Erythroblast (primary cell): ENCODE results near the gene DERL3.

Experiments
- DNase-seq, 2 experiments: peaks; one replicate each; lab custom pipeline; 2025; lab: John Stamatoyannopoulos, UW
- GATA1 ChIP-seq: IDR thresholded peaks from 2 replicates; pipeline ENCODE4 v1.6.1; 2011; ENCODE audit warnings: low read depth, mild to moderate bottlenecking, control low read depth, low read length, moderate library complexity
- POLR2A ChIP-seq: IDR thresholded peaks from 2 replicates; pipeline ENCODE4 v1.6.1; 2011; ENCODE audit warnings: mild to moderate bottlenecking, low read length

The DERL3 gene

DNA sequence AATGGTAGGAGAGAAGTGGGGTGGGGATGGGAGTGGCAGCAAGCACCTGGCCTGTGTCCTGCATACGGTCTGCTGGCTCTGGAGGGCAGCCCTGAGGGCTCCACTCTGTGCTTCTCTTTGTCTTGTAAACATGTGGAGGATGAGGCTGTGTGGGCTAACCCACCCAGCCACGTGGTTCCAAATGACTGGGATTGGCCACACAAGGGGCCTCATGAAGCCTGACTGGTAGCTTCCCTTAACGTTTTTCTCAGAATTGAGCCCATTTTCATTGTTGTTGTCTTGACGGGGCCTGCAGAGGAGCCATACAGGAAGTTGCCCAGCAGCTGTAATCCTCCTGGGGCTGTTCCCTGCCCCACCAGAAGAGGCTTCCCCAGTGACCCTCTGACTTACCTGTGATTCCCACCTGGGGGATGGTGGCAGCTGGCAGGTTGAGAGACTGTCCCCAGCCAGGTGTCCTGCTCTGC, 18.0 kb downstream of the DERL3 start:
- no peak for DNase-seq
- TF ChIP-seq POLR2A = no peak
- no peak for TF ChIP-seq GATA1

DNA sequence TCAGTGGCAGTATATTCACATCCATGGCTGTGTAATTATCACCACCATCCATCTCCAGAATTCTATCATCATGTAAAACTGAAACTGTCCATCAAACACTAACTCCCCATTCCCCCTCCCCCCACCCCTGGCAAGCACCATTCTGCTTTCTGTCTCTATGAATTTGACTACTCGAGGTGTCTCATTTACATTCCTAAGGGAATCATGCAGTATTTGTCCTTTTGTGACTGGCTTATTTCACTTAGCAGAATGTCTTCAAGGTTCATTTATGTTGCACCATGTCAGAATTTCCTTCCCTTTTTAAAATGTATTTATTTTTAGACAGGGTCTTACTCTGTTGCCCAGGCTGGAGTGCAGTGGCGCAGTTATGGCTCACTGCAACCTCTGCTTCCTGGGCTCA, 20.3 kb downstream of the DERL3 start:
- no peak for DNase-seq
- TF ChIP-seq GATA1 (no peak), POLR2A (no peak)

DNA sequence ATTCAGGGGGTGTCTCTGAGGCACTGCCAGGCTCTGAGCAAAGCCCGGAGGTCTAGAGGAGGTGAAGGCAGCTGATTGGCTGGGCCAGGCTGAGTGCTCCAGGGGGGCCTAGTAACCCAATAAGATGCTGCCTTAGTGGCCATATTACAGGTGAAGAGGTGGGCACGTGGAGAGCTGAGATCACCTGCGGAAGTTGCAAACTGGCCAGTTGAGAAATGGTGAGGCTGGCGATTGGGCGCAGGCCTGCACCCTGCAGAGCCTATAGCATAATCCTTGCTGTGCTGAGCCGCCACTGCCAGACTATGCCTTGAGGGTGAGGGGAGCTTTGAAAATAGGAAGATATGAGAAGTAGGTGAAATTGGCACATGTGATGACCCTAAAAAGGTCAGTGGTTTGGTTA, 21.7 kb downstream of the DERL3 start:
- no peak for DNase-seq

DNA sequence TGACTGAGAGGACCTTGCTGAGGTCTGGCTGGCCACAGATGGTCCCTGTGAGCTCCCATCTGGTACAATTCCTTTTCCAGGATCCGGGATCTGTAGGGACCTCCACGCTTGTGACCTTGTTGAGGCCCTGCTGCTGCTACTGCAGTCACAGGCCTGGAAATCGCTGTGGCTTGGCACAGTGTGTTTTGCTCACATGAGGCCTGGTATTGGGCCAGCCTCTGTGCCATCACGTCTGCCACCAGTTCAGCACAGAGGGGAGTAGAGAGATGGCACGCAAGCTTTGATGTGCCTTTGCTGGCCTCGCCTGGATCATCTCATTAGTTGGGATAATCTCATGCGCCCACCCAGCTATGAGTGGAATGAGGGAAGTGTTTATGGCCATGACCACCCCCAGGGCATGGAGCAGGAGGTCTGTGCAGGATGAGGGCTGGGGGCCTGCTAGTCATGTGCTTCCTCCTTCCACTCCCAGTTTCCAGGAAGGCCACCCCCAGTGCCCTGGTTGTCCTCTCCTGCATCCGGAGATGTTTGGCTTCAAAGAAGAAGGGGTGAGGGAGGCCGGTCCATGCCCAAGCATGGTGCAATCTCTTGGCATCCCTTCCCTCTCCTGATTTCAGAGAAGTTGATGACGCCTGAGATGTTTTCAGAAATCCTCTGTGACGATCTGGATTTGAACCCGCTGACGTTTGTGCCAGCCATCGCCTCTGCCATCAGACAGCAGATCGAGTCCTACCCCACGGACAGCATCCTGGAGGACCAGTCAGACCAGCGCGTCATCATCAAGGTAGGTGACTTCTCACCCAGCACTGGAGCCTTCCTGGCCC, 22.4 kb downstream of the DERL3 start:
- no peak for TF ChIP-seq GATA1
- no peak for TF ChIP-seq POLR2A
- DNase-seq = no peak

More for the DNA sequence above, 21.7 kb downstream of the DERL3 start:
- TF ChIP-seq POLR2A (no peak), GATA1 (no peak)

DNA sequence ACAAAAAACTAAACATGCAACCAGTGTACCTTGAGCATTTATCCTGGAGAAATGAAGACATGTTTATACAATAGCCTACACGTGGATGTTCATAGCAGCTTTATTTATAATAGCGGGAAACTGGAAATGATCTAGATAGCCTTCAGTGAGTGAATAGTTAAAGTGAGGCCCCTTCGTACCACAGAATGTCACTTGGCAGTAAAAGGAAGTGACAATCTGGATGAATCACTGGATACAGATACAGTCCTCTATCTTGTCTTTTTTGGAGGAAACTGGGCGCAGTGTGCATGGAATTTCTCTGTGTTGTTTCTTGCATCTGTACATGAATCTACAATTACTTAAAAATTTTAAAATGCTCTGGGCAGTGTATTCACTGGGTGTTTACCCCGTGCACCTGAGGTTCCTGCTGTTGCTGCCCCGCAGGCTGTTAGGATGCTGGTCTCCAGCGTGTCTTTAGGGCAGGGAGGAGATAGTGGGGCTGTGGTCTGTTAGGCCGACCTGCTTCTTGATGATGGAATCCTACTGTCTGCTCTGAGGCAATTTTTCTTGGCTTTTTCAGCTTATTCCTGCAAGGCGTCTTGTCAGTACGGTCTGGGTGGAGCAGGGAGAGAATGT, 23.2 kb downstream of the DERL3 start:
- TF ChIP-seq POLR2A = no peak
- no peak for TF ChIP-seq GATA1

DNA sequence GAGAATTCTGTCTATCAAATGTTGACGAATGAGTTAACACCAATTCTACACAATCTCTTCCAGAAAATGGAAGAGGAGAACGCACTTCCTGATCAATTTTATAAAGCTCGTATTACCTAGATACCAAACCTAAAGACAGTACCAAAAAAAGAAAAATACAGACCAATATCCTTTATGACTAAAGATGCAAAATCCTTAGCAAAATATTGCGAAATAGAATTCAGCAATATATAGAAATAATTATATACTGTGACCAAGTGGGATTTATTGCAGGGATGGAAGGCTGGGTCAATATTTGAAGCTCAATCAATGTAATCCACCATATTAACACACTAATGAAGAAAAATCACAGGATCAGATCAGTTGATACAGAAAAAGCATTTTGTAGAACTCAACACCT, 26.4 kb downstream of the DERL3 start:
- DNase-seq = no peak
- TF ChIP-seq GATA1 = no peak
- no peak for TF ChIP-seq POLR2A

More for the DNA sequence above, 23.2 kb downstream of the DERL3 start:
- no peak for DNase-seq

DNA sequence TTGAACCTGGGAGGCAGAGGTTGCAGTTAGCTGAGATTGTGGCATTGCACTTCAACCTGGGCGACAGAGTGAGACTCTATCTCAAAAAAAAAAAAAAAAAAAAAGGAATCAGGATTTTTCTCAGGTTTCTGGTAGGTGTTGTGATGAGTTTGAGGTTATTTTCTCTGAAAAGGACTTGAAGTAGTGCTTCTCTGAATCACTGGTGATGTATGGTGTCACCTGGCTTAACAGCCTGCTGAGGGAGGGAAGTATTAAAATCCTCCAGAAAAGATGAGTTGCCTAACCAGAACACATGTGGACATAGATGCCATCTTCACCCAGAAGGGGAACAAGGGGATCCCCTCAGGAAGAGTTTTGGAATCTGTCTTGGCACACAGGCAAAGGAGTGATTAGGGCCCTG, 32.0 kb downstream of the DERL3 start:
- TF ChIP-seq GATA1 (no peak), POLR2A (no peak)

DNA sequence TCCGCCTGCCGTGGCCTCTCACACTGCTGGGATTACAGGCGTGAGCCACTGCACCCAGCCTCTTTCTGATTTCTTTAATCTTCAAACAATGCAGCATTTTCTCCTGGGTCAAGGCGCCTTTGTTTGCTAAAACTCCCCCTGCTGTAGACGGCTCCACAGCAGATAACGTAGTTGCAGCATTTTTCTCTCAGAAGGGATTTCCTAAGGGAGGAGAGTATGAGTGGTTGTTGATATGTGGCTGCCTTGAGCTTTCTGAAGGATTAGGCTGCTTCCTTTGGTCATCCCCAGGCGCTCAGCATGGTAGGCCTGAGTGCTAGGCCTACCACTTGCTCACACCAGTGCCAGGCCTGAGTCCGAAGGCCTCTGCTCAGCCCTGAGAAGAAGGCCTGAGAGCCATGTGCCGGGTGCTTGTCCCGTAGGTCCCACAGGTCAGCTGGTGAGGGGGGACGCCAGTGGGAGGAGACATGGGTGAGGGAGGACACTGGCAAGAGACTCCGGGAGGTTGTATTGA, 34.0 kb downstream of the DERL3 start:
- no peak for DNase-seq
- TF ChIP-seq GATA1 (no peak), POLR2A (no peak)

More for the DNA sequence above, 32.0 kb downstream of the DERL3 start:
- no peak for DNase-seq

DNA sequence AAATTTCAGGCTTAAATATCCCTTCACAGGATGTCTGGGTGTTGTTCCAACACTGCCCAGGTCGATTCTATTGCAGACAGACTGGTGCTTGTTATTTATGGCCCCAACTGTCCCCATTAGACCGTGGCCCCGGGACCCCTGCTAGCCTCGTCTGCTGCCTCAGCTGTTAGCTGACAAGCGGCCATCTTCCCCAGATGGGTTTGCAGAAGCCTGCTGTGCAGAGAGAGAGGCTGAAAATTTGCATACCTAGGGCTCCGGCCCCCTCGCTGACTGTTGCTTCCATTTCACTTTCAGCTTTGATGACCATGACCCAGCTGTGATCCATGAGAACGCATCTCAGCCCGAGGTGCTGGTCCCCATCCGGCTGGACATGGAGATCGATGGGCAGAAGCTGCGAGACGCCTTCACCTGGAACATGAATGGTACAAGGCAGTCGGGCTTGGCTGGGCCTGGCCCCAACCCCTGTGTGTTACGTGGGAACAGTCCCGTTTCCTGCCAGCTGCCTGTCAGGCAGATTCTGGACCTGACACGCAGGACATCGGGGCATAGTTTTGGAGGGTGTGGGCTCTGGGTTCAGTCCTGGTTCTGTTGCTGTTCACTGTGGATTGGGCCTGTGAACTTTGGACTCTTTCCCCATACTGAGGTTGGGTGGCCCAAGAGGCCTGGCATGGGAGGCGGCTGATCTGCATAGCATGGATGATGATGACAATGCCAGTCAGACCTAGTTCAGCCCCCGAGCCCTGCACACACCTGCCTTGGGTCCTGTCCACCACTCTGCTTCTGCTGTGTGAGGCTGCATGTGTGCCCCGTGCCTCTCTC, 35.6 kb downstream of the DERL3 start:
- TF ChIP-seq GATA1 (no peak), POLR2A (no peak)
- no peak for DNase-seq

DNA sequence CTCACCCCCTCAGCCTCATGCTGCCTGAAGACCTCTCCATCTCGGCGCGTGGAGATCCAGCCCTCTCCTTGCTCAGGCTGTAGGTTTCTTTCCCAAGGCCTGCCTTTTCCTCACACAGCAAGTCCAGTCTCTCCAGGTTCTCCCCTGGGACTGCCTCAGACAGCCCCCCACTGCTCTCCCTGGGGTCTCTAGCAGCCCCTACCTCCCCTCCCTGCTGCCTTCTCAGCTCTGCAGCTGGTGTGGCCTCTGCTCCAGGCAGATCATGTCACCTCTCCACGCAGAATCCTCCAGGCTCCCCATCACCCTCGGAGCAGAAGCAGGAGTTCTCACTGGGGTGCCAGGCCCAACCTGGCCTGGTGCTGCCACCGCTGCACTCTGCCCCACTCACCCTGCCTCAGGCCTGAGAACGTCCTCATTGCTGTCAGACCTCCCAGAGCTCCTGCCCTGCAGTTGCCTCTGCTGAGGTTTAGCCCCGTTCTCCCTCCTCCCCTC, 36.9 kb downstream of the DERL3 start:
- TF ChIP-seq GATA1 (no peak), POLR2A (no peak)
- no peak for DNase-seq

DNA sequence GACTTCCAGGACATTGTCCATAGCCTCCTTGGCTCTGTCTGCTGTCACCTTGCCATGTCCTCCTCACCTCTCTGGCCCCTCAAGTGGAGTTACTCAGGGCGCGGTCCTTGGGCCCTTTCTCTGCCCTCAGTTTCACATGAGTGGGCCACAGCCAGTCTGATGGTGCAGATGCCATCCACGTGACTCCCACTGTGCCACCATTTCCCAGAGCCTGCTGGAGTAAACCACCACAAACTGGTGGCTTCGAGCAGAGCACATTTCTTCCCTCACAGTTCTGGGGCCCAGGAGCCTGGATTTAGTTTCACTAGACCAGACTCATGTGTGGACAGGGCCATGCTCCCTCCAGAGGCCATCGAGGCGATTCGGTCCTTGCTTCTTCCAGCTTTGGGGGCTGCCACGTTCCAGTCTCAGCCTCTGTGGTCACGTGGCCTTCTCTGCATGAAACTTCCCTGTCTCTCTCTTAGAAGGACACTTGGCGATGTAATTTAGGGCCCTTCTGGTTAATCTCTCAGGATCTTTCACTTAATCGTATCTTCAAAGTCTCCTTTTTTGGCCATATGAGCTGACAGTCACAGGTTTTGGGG, 37.5 kb downstream of the DERL3 start:
- no peak for TF ChIP-seq GATA1
- TF ChIP-seq POLR2A = no peak
- no peak for DNase-seq

DNA sequence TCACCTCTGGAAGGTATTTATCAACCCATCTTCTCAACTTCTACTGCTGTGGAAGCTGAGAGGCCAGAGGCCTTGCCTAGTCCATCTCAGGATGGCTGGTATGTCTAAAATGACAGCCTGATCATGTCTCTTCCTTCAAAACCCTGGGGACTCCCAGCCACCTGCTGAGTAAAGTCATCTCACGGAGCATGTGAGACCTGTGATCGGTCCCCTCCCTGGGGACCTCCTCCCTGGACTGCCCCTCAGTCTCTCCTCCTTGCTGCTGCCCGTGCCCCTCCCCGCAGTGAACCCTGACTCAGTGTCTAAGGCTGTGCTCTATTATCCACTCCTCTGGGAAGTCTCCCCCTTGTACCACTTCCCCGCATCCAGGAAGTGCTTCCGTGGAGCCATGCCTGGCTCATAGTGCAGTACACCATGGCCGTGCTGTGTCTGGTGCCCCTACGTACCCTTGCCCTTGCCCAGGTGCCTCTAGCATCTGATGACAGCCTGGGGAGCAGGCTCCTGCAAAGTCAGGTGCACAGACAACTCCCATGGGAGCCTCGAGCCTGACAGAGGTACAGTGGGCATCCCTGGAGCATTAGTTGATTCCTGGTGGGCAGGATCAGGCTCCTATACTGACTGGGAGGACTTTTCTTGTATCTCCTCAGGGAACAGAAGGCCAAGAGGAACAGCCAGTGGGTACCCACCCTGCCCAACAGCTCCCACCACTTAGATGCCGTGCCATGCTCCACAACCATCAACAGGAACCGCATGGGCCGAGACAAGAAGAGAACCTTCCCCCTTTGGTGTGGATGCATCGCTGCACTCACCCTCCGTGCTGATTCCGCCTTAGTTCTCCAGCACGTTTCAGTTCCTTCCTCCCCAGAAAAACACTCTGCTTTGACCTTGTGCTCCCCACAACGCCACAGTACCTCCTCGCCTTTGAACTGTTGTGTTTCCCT, 38.2 kb downstream of the DERL3 start:
- TF ChIP-seq POLR2A (no peak), GATA1 (no peak)
- DNase-seq = no peak

DNA sequence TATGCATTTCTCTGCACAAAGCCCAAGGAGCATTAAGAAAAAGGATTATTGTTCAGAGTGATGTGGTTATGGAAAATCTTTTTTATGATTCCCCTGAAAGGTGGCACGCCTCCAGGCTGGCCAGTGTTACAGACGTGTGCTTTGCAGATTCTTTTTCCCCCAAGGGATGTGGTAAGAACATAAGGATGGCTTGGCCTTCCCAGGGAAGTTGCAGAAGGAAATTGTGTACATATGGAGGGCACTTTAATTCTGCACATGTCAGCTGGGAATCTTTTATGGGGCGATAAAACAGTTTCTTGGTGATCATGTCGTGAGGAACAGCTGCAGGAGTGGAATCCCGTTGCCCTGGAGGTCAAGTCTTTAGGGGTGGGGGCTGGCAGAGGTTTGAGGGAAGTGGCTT, 42.3 kb downstream of the DERL3 start:
- no peak for DNase-seq
- TF ChIP-seq POLR2A = no peak
- no peak for TF ChIP-seq GATA1
